HK-2 (cell line): Measurements from ENCODE around the gene TSSK3.

Source experiments
- DNase-seq: peaks from one replicate; pipeline ENCODE4 v3.0.0-alpha.2; 2018; ENCODE audit not compliant: unreplicated experiment

TSSK3 gene

DNA sequence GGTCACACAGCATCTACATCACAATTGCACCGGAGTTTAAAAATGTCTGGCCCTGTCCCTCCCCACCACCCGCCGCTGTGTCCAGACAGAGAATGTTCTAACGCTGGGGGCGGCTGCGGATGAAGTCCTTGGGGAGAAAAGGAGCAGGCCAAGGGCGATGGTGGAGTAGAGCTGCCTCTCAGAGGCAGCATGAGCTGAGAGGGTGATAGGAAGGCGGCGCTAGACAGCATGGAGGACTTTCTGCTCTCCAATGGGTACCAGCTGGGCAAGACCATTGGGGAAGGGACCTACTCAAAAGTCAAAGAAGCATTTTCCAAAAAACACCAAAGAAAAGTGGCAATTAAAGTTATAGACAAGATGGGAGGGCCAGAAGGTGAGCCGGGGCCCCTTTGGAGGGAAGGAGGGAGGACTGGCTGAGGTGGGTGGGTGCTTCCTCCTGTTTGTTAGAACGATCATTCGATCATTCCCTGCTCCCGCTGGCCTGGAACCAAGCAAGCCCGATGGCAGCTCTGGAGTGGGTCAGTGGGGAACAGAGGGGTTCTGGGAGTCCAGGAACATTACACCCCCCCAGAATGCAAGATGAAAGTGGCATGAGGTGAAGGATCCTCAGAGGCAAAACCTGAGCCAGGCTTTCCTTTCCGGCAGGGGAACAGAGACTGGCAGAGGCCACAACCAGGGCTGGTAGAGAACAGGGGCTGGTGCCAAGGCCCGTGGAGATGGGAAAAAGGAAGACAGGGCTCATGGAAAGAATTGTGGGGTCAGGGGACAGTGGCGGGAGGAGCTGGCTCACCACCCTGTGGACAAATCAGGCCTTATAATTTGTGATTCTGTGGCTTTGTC lies at the start of gene TSSK3, which contains the start of gene FAM229A:
TSS of gene TSSK3 (plus strand) at position 66 of the 840 bp plus-strand sequence. CDS start at position 229, 163 bp downstream.
TSS of gene FAM229A (minus strand) at position 12 of the 840 bp plus-strand sequence. CDS start 394 bp downstream, outside the sequence.
- DNase-seq = no peak

DNA sequence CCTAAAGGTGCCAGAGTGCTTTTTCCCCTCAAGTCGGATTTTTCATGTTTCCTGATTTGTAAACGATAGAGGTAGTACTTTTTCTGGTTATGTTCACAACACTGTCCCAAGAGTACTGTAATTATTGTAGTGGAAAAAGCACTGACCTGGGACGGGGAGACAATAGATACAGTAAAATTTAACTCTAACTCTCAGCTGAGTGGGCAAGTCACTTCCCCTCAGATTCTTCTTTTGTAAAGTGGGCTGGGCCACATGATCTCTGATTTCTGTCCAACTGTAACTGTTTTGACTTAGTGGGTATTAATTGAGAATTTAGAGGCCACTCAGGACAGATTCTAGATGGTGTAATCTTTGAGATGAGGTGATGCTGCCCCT lies 45.4 kb upstream of the TSSK3 start:
- DNase-seq = no peak

GRCh38 chr1:32318127-32318869 lies 44.0 kb upstream of the TSSK3 start:
- no peak for DNase-seq

GRCh38 chr1:32321712-32322291 lies 40.5 kb upstream of the TSSK3 start:
- DNase-seq = no peak

- no peak for DNase-seq
These were observed 35.1 kb upstream of the TSSK3 start for GRCh38 chr1:32327204-32327603.

DNA sequence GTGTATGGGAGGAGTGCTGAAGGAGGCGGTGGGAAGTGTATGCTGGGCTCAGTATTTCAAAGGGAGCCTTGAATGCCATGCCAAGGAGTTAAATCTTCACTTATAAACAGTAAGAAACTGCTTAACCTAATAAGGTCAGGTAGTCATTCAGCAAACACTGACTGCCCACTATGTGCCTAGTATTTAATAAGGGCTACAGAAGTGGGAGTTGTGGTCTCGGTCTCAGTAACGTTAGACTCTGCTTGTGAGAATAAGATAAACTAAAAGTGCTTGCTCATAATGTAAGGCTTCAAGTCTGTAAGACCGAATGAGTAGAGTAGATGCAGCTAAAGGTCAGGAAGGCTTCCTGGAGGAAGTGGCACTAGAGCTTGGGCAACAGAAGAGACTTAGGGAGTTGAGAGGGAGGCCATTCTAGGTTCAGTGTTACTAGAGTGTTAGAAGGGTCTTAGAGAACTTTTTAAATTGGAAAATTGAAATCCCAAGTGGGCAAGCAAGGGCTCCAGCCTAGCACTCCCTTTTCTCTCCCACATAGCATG lies 32.3 kb upstream of the TSSK3 start:
- DNase-seq = no peak

DNA sequence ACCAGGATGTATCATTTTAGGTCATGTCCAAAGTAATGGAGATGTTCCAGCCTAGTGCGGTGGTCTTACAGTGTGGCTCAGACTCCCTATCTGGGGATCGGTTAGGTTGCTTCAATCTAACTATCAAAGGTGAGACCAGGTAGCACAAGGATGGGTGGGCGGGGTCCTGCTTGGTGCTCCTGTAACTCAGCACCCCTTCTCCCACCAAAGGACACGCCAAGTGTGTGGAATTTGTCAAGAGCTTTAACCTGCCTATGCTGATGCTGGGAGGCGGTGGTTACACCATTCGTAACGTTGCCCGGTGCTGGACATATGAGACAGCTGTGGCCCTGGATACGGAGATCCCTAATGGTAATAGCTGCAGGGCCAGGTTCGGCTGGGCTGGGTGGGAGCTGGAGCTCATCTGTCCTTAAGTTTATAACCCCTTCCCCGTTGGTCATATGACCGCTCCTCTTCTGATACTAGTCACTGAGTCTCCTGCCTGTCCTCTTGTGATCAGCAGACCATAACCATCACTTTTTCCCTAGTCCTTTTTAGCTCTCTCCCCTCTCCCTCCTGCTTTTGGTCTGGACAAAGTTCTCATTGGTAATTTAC lies 31.7 kb upstream of the TSSK3 start:
- no peak for DNase-seq

DNA sequence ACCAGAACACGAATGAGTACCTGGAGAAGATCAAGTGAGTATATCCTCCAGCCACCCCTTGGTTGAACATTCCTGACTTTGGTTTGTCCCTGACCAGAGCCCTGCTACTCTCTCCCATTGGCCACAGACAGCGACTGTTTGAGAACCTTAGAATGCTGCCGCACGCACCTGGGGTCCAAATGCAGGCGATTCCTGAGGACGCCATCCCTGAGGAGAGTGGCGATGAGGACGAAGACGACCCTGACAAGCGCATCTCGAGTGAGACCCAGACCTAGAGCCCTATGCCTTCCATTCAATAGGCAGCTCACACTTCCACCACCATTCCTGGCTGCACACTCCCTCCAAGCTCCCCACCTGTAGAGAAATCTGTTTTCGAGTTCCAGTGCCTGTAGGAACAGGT lies 30.8 kb upstream of the TSSK3 start:
- DNase-seq = no peak

DNA sequence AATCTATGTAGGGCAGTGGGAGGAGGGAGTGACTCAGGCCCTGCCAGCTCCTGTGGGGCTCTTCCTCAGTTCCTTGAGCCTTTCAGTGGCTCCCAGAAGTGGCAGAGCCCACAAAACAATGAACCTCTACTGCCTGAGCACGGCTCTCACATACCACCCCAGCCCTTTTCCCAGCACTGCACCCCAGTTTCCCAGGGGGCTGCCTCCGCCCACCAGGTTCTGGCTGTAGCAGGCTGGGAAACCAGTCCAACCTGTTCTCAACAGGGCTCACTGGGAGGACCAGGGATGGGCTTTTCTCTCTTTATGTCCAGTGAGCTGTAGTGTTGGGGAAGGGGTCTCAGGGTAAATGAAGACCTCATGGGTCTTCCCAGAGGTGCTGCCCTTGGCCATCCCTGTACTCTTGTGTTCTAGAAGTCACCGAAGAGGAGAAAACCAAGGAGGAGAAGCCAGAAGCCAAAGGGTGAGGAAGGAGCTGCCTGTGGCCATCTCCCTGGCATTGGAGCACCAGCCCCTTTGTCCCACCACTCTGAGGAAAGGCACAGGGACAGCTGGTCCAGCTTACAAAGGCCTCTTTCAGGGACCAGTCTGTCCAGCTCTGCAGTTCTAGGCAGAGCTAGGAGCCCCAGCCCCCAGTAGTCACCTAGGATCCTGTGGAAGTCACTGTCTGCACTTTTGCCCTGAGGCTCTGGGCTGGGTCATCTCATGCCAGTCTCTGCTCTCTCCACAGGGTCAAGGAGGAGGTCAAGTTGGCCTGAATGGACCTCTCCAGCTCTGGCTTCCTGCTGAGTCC lies 29.9 kb upstream of the TSSK3 start:
- DNase-seq = no peak

GRCh38 chr1:32333251-32333963 lies 28.9 kb upstream of the TSSK3 start:
- DNase-seq = no peak

GRCh38 chr1:32334274-32334861 lies 28.0 kb upstream of the TSSK3 start:
- DNase-seq = no peak

GRCh38 chr1:32334864-32335534 lies 27.3 kb upstream of the TSSK3 start:
- peak; percentile 64 for DNase-seq

DNA sequence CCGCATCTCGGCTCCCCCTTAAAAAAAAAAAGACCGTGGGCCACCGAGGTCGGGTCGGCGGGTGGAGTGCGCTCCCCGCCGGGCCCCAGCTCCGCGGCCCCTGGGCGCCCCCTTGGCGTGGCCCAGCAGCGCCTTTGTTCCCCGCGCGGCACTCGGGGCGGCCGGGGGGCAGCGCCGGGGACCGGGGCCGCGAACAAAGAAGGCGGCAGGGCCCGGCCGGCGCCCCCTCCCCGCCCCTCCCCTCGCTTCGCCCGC lies 26.9 kb upstream of the TSSK3 start:
- DNase-seq = no peak

DNA sequence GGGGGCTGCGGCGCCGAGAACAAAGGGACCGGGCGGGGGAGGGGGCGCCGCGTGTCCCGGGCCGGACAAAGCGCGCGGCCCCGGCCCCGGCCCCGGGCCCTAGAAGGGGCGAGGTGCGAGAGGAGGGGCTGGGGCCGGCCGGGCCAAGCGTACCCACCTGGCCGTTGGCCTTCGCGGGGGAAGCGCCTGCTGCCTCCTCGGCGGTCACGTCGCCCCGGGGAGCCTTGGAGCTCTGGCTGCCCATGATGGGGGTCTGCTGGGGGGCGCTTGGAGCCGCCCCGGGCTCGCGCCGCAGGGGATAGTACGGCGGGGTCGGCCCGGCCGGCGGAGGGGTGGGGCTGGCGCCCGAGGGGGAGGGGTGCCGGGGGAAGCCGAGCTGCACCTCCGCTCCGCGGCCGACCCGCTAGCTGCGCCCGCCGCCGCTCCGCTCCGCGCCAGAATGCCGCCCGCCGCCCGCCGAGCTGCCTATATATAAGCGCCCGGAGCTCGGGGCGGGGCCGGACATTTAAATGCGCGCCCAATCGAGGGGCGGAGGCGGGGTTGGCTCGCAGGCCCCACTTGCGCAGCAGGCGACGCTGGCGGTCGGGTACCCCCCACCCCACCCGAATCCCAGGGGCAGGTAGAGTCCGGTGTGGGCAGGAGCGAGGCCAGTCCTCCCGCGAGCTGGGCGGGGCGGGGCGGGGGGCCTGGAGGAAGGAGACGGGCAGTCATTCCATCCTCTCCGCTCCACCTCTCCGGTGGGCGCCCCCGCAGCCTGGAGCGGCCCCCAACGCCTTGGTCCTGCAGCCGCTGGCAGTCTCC lies 26.3 kb upstream of the TSSK3 start, which contains the start of gene MARCKSL1:
TSS of gene MARCKSL1 (minus strand) at position 444 of the 801 bp plus-strand sequence. CDS start at position 244, 200 bp downstream.
- DNase-seq = peak; percentile 83

DNA sequence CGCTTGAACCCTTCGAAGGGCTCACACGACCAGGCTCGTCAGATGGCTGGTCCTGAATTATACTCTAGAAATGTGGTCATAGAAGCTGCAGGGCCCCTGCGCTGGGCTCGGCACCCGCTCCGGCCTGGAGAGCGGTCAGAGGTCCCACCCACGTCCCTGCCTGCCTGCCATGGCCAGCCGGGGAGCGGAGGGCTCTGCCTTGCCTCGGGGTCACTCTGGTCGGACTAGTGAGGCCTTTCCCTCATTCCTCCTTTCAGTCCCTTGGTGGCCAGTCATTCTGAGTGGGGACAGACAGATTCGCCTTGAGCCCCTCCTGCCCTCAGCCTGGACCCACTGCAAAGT lies 25.8 kb upstream of the TSSK3 start:
- no peak for DNase-seq

GRCh38 chr1:32336963-32337675 lies 25.2 kb upstream of the TSSK3 start:
- DNase-seq = peak; percentile 72

DNA sequence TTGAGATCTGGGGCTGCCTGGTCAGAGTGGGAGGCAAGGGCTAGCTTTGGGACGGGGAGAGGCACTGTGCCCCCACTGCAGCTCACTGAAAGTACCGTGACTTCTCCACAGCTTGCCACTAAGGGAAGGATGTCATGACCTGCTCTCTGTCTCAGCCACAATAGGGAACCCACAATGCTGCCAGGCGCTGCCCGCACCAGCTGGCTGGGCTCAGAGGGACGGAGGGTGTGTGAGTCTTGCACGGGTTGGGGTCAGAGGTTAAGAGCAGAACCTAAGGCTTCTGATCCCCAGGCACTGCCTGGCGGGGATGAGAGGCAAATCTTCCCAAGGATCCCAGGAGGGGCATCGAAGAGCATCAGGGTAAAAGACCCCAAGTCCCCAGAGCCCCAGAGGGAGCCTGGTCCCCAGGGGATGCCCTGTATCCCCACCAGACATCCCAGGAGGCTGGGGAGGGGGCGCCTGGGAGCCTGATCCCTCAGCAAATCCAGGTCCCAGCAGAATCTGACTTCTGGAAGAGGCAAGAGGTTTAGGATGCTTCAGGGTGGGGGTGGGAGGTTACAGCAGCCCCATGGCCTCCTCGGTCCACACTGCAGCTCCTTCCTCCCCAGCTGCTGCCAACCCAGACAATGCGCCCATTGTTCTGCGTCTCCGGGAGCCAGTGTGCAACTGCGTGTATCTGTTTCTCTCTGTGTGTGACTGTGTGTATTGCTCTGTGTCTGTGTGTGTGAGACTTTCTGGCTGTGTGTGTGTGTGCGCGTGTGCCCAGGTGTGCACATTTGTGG lies 24.3 kb upstream of the TSSK3 start:
- DNase-seq = no peak
